Measurements from ENCODE around the gene STK32C. TPM values are rescaled to one million over a fixed set of nuclear protein-coding genes. Genes with fewer than 3 reads are reported as not detected.

STK32C gene
- total RNA-seq, 1 donor from 2014 or later: 13.8 TPM

GRCh38 chr10:132331601-132332432 is 24.1 kb upstream of the STK32C start, which contains the start of gene LRRC27:
LRRC27 (plus strand) TSS chr10:132332193; CDS start chr10:132333525, 1,332 bp downstream.
- ATAC-seq (ENCODE audit: low read depth): peak; percentile 80

GRCh38 chr10:132330486-132330833 is 22.7 kb upstream of the STK32C start:
- POLR2A ChIA-PET: interaction anchor here (0.7 to 1.4 kb wide), 4 partner anchors 11 to 67 kb away, joined by 3 to 6 read pairs (median 4); partner anchors contain the start of gene STK32C
- no peak for ATAC-seq (ENCODE audit: low read depth)
- no peak for TF ChIP-seq CTCF (IDR thresholded peaks at IDR 0.05)
- Mint-ChIP-seq H3K9me3 (no peaks in the 10 kb centered on the region), H3K27ac (peak overlapping the region; percentile 72), H3K27me3 (no peaks in the 10 kb centered on the region), H3K4me1 (peaks cover 79% of the 10 kb centered on the region), H3K4me3 (peak overlapping the region; percentile 94), H3K36me3 (ENCODE audit: low read depth) (peaks cover 42% of the 10 kb centered on the region)
- CTCF ChIA-PET: no interaction called here
- no peak for DNase-seq
- intact Hi-C loops (cut with micrococcal nuclease): loop anchor here (2.0 to 10.0 kb wide), 3 partner anchors 262 to 1044 kb away; partner anchors contain the start of genes ECHS1, PAOX and PPP2R2D

More at GRCh38 chr10:132331601-132332432, 24.1 kb upstream of the STK32C start, which contains the start of gene LRRC27:
- DNase-seq: peak; percentile 100
- Mint-ChIP-seq H3K9me3 (no peaks in the 10 kb centered on the region), H3K27me3 (no peaks in the 10 kb centered on the region), H3K27ac (peak within 1 kb of the TSS; percentile 98), H3K4me1 (peaks cover 81% of the 10 kb centered on the region), H3K36me3 (ENCODE audit: low read depth) (peaks cover 35% of the 10 kb centered on the region), H3K4me3 (peak within 1 kb of the TSS; percentile 94)
- intact Hi-C loops (cut with micrococcal nuclease): loop anchor here (1.0 to 10.0 kb wide), 10 partner anchors 12 to 1043 kb away; partner anchors contain the start of genes BNIP3, ECHS1, INPP5A and PAOX
- TF ChIP-seq CTCF (IDR thresholded peaks at IDR 0.05): no peak
- POLR2A ChIA-PET: interaction anchor here (0.7 to 1.8 kb wide), 7 partner anchors 12 to 899 kb away, joined by 3 to 13 read pairs (median 3); partner anchors contain the start of genes STK32C and UTF1
- CTCF ChIA-PET: no interaction called here

- Mint-ChIP-seq H3K36me3 (ENCODE audit: low read depth) (peaks cover 43% of the 10 kb centered on the region), H3K4me3 (peak overlapping the region; percentile 94)
- CTCF ChIA-PET: no interaction called here
Measured at GRCh38 chr10:132329565-132330485, 22.1 kb upstream of the STK32C start.

GRCh38 chr10:132328738-132329137 is 21.0 kb upstream of the STK32C start:
- POLR2A ChIA-PET: no interaction called here
- peaks cover 46% of the 10 kb centered on the region for H3K36me3 Mint-ChIP-seq (ENCODE audit: low read depth)
- no peak for TF ChIP-seq CTCF (IDR thresholded peaks at IDR 0.05)
- no peaks in the 10 kb centered on the region for H3K9me3 Mint-ChIP-seq
- H3K27ac Mint-ChIP-seq: peak overlapping the region; percentile 53
- intact Hi-C loops (cut with micrococcal nuclease): no loop called here
- H3K4me1 Mint-ChIP-seq: peaks cover 69% of the 10 kb centered on the region
- CTCF ChIA-PET: no interaction called here
- DNase-seq (no peak), ATAC-seq (ENCODE audit: low read depth) (no peak)
- no peak overlapping the region for H3K4me3 Mint-ChIP-seq
- no peaks in the 10 kb centered on the region for H3K27me3 Mint-ChIP-seq

More at GRCh38 chr10:132329565-132330485, 22.1 kb upstream of the STK32C start:
- Mint-ChIP-seq H3K27me3 (no peaks in the 10 kb centered on the region), H3K9me3 (no peaks in the 10 kb centered on the region), H3K27ac (peak overlapping the region; percentile 72), H3K4me1 (peaks cover 73% of the 10 kb centered on the region)
- ATAC-seq (ENCODE audit: low read depth) (no peak), DNase-seq (no peak)
- intact Hi-C loops (cut with micrococcal nuclease): loop anchor here (2.0 to 10.0 kb wide), 3 partner anchors 262 to 1045 kb away; partner anchors contain the start of genes ECHS1, PAOX and PPP2R2D
- no peak for TF ChIP-seq CTCF (IDR thresholded peaks at IDR 0.05)
- POLR2A ChIA-PET: interaction anchor here (0.7 to 1.4 kb wide), 3 partner anchors 14 to 68 kb away, joined by 3 to 6 read pairs (median 4); partner anchors contain the start of gene STK32C
